ENCODE results near the gene PKHD1. TPM values are rescaled to one million over a fixed set of nuclear protein-coding genes. Genes with fewer than 3 reads are reported as not detected.

The PKHD1 gene
- total RNA-seq, 1 donor from 2014 or later = 0.32 TPM

GRCh38 chr6:52104979-52105378 is 17.6 kb upstream of the PKHD1 start:
- H3K27ac ChIP-seq = no peak overlapping the region
- no peaks in the 10 kb centered on the region for H3K36me3 ChIP-seq
- intact Hi-C loops (cut with DNase I) = no loop called here

DNA sequence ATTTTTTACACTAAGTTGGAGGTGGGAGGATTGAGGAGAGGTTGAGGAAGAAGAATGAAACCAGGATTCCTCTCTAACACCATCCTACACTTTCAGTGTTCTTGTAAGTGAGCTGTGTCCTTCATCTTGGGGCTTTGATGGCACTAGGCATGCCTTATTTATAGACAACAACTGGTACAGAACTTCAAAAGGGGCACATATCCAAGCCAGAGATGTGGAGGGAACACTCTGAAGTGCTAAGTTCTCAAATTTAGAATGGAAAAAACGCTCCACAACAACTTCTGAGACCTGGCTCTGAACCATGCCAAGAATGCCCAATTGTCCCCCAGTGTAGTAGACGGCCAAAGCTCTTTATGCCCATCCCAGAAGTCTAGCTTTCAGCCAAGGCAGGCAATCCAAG is 16.2 kb upstream of the PKHD1 start:
- no peak for ATAC-seq
- Histone ChIP-seq H3K9me3 (no peaks in the 10 kb centered on the region), H3K4me3 (no peak overlapping the region), H3K36me3 (no peaks in the 10 kb centered on the region), H3K4me1 (no peaks in the 10 kb centered on the region), H3K27me3 (no peaks in the 10 kb centered on the region), H3K27ac (no peak overlapping the region)
- intact Hi-C loops (cut with DNase I) = no loop called here
- DNase-seq = no peak
- TF ChIP-seq, protein P1, sequence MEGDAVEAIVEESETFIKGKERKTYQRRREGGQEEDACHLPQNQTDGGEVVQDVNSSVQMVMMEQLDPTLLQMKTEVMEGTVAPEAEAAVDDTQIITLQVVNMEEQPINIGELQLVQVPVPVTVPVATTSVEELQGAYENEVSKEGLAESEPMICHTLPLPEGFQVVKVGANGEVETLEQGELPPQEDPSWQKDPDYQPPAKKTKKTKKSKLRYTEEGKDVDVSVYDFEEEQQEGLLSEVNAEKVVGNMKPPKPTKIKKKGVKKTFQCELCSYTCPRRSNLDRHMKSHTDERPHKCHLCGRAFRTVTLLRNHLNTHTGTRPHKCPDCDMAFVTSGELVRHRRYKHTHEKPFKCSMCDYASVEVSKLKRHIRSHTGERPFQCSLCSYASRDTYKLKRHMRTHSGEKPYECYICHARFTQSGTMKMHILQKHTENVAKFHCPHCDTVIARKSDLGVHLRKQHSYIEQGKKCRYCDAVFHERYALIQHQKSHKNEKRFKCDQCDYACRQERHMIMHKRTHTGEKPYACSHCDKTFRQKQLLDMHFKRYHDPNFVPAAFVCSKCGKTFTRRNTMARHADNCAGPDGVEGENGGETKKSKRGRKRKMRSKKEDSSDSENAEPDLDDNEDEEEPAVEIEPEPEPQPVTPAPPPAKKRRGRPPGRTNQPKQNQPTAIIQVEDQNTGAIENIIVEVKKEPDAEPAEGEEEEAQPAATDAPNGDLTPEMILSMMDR (IDR thresholded peaks at IDR 0.05) = no peak

More at GRCh38 chr6:52104979-52105378, 17.6 kb upstream of the PKHD1 start:
- TF ChIP-seq, protein P1 (IDR thresholded peaks at IDR 0.05) = no peak
- H3K4me1 ChIP-seq = no peaks in the 10 kb centered on the region
- DNase-seq (no peak), ATAC-seq (no peak)
- no peak overlapping the region for H3K4me3 ChIP-seq
- no peaks in the 10 kb centered on the region for H3K9me3 ChIP-seq
- H3K27me3 ChIP-seq = no peaks in the 10 kb centered on the region

- no peak overlapping the region for H3K27ac ChIP-seq
- H3K36me3 ChIP-seq = no peaks in the 10 kb centered on the region
- intact Hi-C loops (cut with DNase I) = no loop called here
- DNase-seq = no peak
- no peak for ATAC-seq
- TF ChIP-seq, protein P1 (IDR thresholded peaks at IDR 0.05) = no peak
- H3K4me3 ChIP-seq = no peak overlapping the region
- no peaks in the 10 kb centered on the region for H3K4me1 ChIP-seq
- H3K9me3 ChIP-seq = no peaks in the 10 kb centered on the region
- H3K27me3 ChIP-seq = no peaks in the 10 kb centered on the region
These were observed 15.0 kb upstream of the PKHD1 start for GRCh38 chr6:52102405-52102804.

DNA sequence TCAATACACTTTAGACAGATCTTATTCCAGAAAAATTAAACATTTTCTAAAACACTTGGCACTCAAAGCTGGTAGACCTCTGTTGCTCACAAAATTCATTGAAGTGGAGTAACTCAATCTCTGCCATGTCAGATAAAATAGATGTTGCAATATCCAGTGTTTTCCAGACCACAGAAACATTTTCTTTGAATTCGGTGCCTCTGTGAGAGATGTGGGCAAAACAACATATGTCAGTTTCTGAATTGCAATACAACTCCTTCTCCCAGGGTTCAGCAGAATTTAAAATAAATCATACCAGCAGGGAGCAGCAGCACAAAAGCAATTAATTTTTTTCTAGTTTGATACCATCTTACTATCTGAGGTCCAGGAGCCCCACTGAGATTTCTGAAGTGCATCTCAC is 11.3 kb upstream of the PKHD1 start:
- Histone ChIP-seq H3K27me3 (no peaks in the 10 kb centered on the region), H3K9me3 (no peaks in the 10 kb centered on the region), H3K27ac (no peak overlapping the region), H3K4me3 (no peak overlapping the region), H3K36me3 (no peaks in the 10 kb centered on the region), H3K4me1 (no peaks in the 10 kb centered on the region)
- intact Hi-C loops (cut with DNase I) = no loop called here
- DNase-seq = no peak
- TF ChIP-seq, protein P1 (IDR thresholded peaks at IDR 0.05) = no peak
- ATAC-seq = no peak

DNA sequence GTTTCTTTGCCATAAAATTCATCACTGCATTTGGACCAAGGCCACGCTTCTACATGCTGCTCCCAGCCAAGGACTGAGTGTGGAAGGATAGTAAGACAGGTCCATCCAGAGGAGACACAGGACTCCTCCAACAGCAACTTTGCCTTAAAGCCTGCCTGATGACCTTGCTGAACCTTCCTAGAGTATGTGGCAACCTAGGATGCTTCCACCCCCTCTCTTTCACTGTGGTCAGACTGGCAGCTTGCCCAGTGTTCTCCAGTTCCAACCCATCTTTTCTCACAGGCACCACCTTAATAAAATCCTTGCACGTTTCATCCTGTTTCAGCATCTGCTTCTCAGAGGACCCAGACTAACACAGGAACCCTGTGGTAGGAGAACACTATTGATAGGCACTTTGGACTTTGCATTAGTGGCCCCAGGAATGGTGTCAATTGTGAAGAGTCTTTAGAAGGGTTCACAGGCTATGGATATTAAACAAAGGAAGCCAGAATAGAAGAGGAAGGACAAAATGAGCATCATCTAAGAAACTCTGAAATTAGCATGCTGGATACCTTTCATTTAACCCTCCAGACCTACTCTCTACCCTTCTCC is 2.4 kb upstream of the PKHD1 start:
- Histone ChIP-seq H3K4me1 (no peaks in the 10 kb centered on the region), H3K27ac (no peak overlapping the region), H3K9me3 (no peaks in the 10 kb centered on the region), H3K36me3 (no peaks in the 10 kb centered on the region), H3K4me3 (no peak overlapping the region), H3K27me3 (no peaks in the 10 kb centered on the region)
- TF ChIP-seq, protein P1 (IDR thresholded peaks at IDR 0.05) = no peak
- no peak for DNase-seq
- ATAC-seq = peak; percentile 27
- intact Hi-C loops (cut with DNase I) = no loop called here

DNA sequence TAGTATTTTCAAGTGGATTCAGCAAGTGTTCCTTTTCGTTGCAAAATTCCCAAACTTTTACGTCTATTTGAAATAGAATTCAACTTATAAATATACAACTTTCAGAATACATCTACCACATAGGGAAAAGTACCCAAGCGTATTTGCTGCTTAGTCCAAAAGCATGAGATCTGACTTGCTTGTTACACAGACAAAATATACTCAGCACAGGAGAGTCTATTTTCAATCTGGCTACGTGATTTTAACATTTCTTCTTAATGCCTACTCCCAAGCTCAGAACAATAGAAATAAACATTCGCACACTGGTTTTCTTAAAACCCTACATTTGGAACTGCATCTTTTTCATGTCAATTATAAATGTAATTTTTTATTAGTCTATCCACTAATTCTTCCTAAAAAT is 672 bp downstream of the PKHD1 start:
- Histone ChIP-seq H3K27me3 (no peaks in the 10 kb centered on the region), H3K4me3 (peak overlapping the region; percentile 2), H3K36me3 (no peaks in the 10 kb centered on the region), H3K4me1 (no peaks in the 10 kb centered on the region), H3K27ac (no peak overlapping the region), H3K9me3 (no peaks in the 10 kb centered on the region)
- ATAC-seq (no peak), DNase-seq (no peak)
- intact Hi-C loops (cut with DNase I) = no loop called here
- TF ChIP-seq, protein P1 (IDR thresholded peaks at IDR 0.05) = no peak
